GM21619 (cell line): ENCODE data around the gene TRAPPC12.
A peak's percentile ranks its signal among the peaks of the same experiment; 100 is the strongest.
"Not testable (repeated sequence)": the region's sequence is repeated elsewhere in the genome, so short reads cannot be mapped to it uniquely, and the experiment has no call there.

ENCODE experiments used
- ATAC-seq: cut with Tn5 transposase; IDR thresholded peaks from one replicate; pipeline ENCODE4 v1.9.1; 2021; ENCODE audit not compliant: unreplicated experiment

Gene TRAPPC12

GRCh38 chr2:3368261-3368722 is 11.2 kb upstream of the TRAPPC12 start:
- no peak for ATAC-seq

- not testable (repeated sequence) for ATAC-seq
These were observed 9.9 kb upstream of the TRAPPC12 start for GRCh38 chr2:3369340-3370181.

DNA sequence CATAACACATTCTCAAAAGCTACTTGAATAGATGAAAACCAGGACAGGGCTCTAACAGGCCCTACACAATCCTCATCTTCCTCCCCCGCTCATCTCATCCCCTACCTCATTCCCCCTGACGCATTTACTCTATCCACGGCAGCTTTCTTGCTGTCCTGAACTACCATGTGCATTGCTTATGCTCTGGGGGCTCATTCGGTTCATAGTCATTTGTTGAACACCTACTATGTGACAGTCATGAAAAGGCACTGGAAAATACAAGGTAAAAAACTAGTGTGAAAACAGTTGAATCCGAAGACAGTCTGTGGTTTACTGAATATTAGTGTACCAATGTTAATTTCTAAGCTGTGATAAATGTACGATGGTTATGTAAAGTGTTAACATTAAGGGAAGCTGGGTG is 2.7 kb upstream of the TRAPPC12 start:
- ATAC-seq: no peak

- ATAC-seq: peak; percentile 20
These were observed 2.2 kb upstream of the TRAPPC12 start for GRCh38 chr2:3377279-3377611.

GRCh38 chr2:3377612-3378432 is 1.7 kb upstream of the TRAPPC12 start, which contains the start of gene EIPR1:
Gene EIPR1 (minus strand): TSS chr2:3377818. CDS start chr2:3377689, 129 bp downstream.
- ATAC-seq: peak; percentile 78

- no peak for ATAC-seq
These were observed 201 bp upstream of the TRAPPC12 start for GRCh38 chr2:3379339-3379646.

DNA sequence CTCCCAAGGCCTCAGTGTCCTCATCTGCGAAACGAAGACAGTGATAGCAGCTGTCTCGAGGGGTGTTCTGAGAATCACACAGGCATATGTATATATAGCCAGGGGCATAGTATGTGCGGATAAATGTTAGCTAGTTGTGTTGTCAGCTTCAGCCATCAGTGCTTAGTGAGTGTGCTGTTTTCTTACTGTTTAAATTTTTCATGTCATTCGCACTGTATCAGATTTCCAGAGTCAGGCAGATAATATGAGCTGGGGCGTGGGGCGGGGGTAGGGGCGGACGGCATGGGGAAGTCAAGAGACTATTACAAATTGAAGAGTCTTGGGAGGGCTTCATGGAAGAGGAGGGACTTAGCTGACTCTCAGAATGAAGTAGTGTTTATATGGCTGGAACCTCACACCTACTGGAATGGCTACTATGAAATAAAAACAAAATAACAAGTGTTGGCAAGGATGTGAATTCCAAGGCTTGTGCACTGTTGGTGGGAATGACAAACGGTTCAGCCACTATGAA is 7.0 kb downstream of the TRAPPC12 start:
- ATAC-seq: no peak

DNA sequence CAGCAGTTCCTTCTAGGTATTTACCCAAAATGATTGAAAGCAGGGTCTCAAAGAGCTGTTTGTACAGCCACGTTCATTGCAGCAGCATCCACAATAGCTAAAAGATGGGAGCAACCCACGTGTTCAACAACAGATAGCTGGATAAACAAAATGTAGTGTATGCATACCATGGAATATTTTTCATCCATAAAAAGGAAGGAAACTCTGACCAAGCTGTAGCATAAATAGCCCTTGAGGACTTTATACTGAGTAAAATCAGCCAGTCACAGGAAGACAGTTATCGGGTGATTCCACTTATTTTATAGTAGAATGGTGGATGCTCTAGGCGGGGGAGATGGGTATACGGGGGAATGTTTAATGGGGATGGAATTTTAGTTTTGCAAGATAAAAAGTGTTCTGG is 7.5 kb downstream of the TRAPPC12 start:
- no peak for ATAC-seq

- ATAC-seq: no peak
These were observed 8.3 kb downstream of the TRAPPC12 start for GRCh38 chr2:3387644-3388411.

- no peak for ATAC-seq
These were observed 8.9 kb downstream of the TRAPPC12 start for GRCh38 chr2:3388412-3388738.

DNA sequence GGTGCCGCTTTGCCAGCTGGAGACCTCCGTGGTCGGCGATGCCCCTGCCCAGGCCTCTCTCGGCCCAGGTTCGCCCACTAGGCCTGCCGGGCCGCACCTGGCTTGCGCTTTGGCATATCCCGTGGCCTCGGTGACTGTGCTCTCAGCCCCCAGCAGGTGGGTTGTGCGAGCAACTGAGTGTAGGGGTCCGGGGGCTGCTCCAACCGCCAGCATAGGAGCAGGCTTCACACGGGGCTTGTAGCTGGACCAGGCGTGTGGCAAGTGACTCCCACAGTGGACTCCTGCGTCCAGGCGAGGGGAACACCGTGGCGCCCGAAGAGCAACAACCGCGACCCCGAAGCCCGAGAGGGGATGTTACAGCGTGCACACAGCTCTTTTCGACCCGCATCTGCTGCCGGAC is 9.7 kb downstream of the TRAPPC12 start:
- ATAC-seq: no peak

DNA sequence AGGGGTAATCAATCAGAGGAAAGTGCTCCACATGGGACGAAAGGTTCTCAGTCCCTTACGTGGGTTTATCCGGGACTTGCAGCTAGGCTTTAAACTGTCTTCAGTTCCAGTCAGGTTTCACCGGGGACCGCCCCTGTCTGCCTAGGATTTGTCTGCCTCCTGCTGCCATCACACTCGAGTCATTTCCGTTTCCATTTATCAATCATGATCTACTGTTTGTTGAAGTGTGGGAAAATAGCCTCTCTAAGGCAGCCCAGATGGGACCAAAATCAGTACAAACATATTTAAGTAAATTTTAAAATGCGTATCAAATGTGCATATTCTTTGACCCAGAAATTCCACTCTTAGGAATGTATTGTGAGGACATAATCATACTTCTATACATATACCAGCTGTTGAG is 10.5 kb downstream of the TRAPPC12 start:
- ATAC-seq: no peak

- ATAC-seq: no peak
These were observed 12.7 kb downstream of the TRAPPC12 start for GRCh38 chr2:3392216-3392615.

- peak; percentile 75 for ATAC-seq
These were observed 17.5 kb downstream of the TRAPPC12 start for GRCh38 chr2:3396920-3397559.

GRCh38 chr2:3398857-3399256 is 19.4 kb downstream of the TRAPPC12 start:
- ATAC-seq: no peak

DNA sequence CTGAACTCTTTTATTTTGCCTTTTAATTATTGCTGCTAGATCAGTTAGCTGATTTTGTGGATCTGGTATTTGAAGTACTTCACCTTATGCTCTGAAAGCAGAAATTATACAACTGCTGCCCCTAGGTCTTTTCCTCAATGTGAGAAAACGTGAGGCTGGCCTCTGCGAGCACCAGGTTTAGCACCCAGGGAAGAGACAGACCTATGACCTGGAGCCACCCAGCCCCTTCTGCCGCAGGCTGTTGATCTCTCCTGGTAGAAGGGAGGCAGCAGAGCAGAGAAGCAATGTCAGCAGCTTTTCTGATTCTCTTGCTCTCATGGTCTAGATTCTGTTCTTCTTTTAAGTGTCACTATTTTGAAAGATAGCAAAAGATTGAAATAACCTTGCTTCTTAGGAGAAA is 19.9 kb downstream of the TRAPPC12 start:
- no peak for ATAC-seq

DNA sequence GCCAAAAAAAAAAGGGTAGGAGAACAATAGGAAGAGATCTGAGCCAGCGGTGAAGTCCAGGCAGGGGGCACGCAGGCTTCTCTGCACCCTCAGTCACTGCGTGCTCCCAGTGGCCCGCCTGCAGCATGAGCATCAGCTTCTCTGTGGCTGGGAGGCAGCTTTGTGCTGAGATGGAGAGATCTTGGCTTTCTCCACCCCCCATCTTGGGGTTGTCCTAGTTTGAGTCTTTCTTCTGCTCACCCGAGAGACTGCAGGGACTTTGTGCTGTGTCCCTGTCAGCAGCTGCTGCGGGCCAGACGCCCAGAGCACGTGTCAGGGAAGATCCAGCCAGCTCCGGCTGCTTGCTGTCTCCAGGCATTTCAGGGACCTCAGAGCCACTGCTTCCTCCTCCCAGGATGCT is 20.3 kb downstream of the TRAPPC12 start:
- ATAC-seq: no peak

DNA sequence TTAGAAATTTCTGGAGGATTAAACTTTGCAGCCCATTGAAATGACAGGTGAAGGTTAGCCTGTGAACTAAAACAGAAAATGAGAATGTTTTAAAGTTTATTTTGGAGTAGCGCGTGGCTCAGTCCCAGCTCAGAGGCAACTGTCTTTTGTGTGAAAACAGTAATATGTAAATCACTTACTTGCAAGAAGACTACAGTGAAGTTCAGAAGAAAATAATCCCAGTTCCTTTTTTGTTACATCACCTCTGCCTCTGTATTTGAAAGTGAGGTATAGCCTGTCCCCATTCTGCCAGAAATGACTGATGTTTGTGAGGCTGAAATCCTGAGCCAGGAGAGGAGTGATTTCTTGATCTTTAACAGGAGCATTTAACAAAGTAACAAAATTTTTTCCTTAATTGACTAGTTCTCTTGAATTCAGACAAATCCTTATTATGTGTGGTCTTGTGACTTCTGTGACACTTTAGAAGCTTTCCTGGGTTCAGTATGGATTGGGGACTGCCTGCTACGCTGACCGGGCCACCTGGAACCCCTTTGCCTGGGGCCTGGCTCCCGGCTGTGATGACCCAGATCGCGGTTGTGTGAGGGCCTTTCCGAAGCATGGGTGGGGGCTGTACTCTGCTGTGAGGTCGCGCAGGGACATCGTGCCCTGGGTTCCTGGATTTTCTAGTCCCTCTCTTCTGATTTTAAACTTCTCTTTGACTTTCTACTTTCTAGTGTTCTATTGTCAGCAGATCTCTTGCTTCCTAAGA is 24.3 kb downstream of the TRAPPC12 start:
- peak; percentile 100 for ATAC-seq

DNA sequence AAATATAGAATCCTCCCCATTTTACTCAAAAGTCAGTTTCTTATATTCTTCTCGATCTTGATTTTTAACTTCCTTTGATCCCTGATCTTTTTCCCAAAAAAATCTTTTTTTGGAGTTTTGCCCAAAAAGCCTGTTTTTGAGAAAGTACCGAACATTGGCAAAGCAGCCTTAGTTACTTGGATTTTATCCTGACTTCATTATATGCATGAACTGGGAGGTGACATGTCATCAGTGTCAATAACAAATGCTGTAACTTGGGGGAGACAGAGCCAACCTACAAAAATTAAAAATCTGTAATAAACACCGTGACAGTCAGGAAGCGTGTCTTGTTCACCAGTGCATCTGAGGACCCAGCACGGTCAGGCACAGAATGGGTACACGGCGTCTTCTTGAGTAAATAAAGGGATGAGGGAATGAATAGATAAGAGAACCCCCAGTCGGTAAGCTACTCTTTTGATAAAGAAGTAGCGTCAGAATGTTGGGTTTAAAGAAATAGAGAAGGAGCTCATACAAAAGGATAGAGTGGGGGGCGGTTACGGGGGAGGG is 24.9 kb downstream of the TRAPPC12 start:
- no peak for ATAC-seq

DNA sequence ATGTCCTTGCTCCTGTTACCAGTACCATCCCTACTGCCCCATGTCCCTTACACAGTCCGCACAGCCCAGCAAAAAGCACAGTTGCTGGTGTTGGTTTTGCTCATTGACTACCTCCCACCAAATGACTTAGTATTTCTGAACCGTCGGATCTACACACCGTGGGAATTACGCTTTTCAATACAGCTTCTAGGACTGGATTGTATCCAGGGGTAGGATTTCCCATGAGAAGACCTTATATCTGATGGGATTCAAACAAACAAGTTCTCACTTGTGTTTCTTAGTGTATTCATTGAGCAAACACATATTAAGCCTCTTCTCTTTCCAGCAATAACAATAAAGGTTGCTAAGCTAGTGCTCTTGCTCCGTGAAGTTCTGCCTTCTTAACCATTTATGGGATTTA is 25.8 kb downstream of the TRAPPC12 start:
- no peak for ATAC-seq
